ENCODE measurements around the gene LBH.

The LBH gene

GRCh38 chr2:30222636-30223360, 8.5 kb upstream of the LBH start:
- no peak for TF ChIP-seq CTCF (IDR thresholded peaks at IDR 0.05)
- no peak for TF ChIP-seq ZFX (IDR thresholded peaks at IDR 0.05; ENCODE audit: borderline replicate concordance)
- H3K27ac ChIP-seq = no peak overlapping the region

- no peak for TF ChIP-seq ZFX (IDR thresholded peaks at IDR 0.05; ENCODE audit: borderline replicate concordance)
- no peak for TF ChIP-seq CTCF (IDR thresholded peaks at IDR 0.05)
- H3K27ac ChIP-seq = no peak overlapping the region
Measured at GRCh38 chr2:30223413-30223874, 7.9 kb upstream of the LBH start.

- TF ChIP-seq CTCF (IDR thresholded peaks at IDR 0.05) (no peak), ZFX (IDR thresholded peaks at IDR 0.05; ENCODE audit: borderline replicate concordance) (no peak)
- H3K27ac ChIP-seq = no peak overlapping the region
Measured at GRCh38 chr2:30224151-30224550, 7.2 kb upstream of the LBH start.

- no peak for TF ChIP-seq ZFX (IDR thresholded peaks at IDR 0.05; ENCODE audit: borderline replicate concordance)
- TF ChIP-seq CTCF (IDR thresholded peaks at IDR 0.05) = no peak
- no peak overlapping the region for H3K27ac ChIP-seq
Measured at GRCh38 chr2:30225131-30225762, 6.1 kb upstream of the LBH start.

- no peak overlapping the region for H3K27ac ChIP-seq
- TF ChIP-seq ZFX (IDR thresholded peaks at IDR 0.05; ENCODE audit: borderline replicate concordance) (no peak), CTCF (IDR thresholded peaks at IDR 0.05) (no peak)
Measured at GRCh38 chr2:30226144-30227032, 4.9 kb upstream of the LBH start.

GRCh38 chr2:30229596-30229995, 1.7 kb upstream of the LBH start:
- no peak for TF ChIP-seq CTCF (IDR thresholded peaks at IDR 0.05)
- TF ChIP-seq ZFX (IDR thresholded peaks at IDR 0.05; ENCODE audit: borderline replicate concordance) = no peak
- no peak overlapping the region for H3K27ac ChIP-seq

All from 22Rv1 (cell line).